Loucy (cell line): ENCODE measurements around the gene MGMT.

ENCODE experiments used
- H2AFZ ChIP-seq: fragments of 200-600 bp; sonication (generic); 2 replicates; pipeline ENCODE4 v1.6.0; 2016; ENCODE audit warnings: antibody characterized with exemption, mild to moderate bottlenecking, low read length, moderate library complexity
- H3F3A ChIP-seq: fragments of 200-600 bp; 2 replicates; pipeline ENCODE4 v1.6.0; 2016; ENCODE audit warnings: antibody characterized with exemption, low read depth, mild to moderate bottlenecking
- H3K27me3 ChIP-seq: fragments of 200-600 bp; sonication (generic); 2 replicates; pipeline ENCODE4 v1.6.1; 2014; ENCODE audit warnings: low read length, mild to moderate bottlenecking; ENCODE audit not compliant: insufficient read depth, poor library complexity, severe bottlenecking
- H3K36me3 ChIP-seq: fragments of 200-600 bp; sonication (generic); 2 replicates; pipeline ENCODE4 v1.6.1; 2016; ENCODE audit warnings: low read length; ENCODE audit not compliant: insufficient read depth
- H3K4me1 ChIP-seq: fragments of 200-600 bp; sonication (generic); 2 replicates; pipeline ENCODE4 v1.5.1; 2014; ENCODE audit warnings: low read length, mild to moderate bottlenecking; ENCODE audit not compliant: insufficient read depth, poor library complexity, severe bottlenecking
- H3K4me2 ChIP-seq: fragments of 200-600 bp; sonication (generic); 2 replicates; pipeline ENCODE4 v1.6.0; 2014; ENCODE audit warnings: antibody characterized with exemption, low read length, low read depth, mild to moderate bottlenecking; ENCODE audit not compliant: poor library complexity, severe bottlenecking
- H3K4me3 ChIP-seq: fragments of 200-600 bp; sonication (generic); 2 replicates; pipeline ENCODE4 v1.5.1; 2014; ENCODE audit warnings: low read length, mild to moderate bottlenecking, mixed read lengths; ENCODE audit not compliant: poor library complexity, severe bottlenecking
- H3K79me2 ChIP-seq: fragments of 200-600 bp; sonication (generic); 2 replicates; pipeline ENCODE4 v1.6.1; 2014; ENCODE audit warnings: low read length; ENCODE audit not compliant: insufficient read depth
- H3K9ac ChIP-seq: fragments of 200-600 bp; sonication (generic); 2 replicates; pipeline ENCODE4 v1.6.0; 2014; ENCODE audit warnings: mild to moderate bottlenecking, low read depth, low read length, moderate library complexity; ENCODE audit not compliant: poor library complexity, severe bottlenecking
- H3K9me2 ChIP-seq: fragments of 200-600 bp; sonication (generic); replicated peaks from 2 replicates; pipeline ENCODE4 v1.6.1; 2016; ENCODE audit warnings: low read depth, low read length, mixed read lengths
- H3K9me3 ChIP-seq: fragments of 200-600 bp; sonication (generic); 2 replicates; pipeline ENCODE4 v1.6.1; 2014; ENCODE audit warnings: mild to moderate bottlenecking, antibody characterized with exemption, low read length, low read depth; ENCODE audit not compliant: insufficient read depth
- H4K20me1 ChIP-seq: fragments of 200-600 bp; sonication (generic); 2 replicates; pipeline ENCODE4 v1.6.0; 2014; ENCODE audit warnings: antibody characterized with exemption, low read length, mild to moderate bottlenecking; ENCODE audit not compliant: insufficient read depth, poor library complexity, severe bottlenecking
- CTCF ChIP-seq: fragments of 200-600 bp; sonication (generic); conservative IDR thresholded peaks from 2 replicates; pipeline ENCODE4 v1.5.1; 2014; ENCODE audit warnings: mild to moderate bottlenecking, antibody characterized with exemption, low read length
- EZH2phosphoT487 ChIP-seq: fragments of 200-600 bp; IDR thresholded peaks from 2 replicates; pipeline ENCODE4 v1.6.1; 2018; ENCODE audit warnings: antibody characterized with exemption, mild to moderate bottlenecking, moderate library complexity, borderline replicate concordance

The MGMT gene

GRCh38 chr10:129599160-129599559 lies 132.1 kb downstream of the MGMT start:
- no peaks in the 10 kb centered on the region for H3K9me3 ChIP-seq
- no peaks in the 10 kb centered on the region for H3K27me3 ChIP-seq
- H2AFZ ChIP-seq: no peak overlapping the region
- no peaks in the 10 kb centered on the region for H3K79me2 ChIP-seq
- H3F3A ChIP-seq: no peaks in the 10 kb centered on the region
- H3K9me2 ChIP-seq: no peaks in the 10 kb centered on the region
- no peak overlapping the region for H3K9ac ChIP-seq
- no peaks in the 10 kb centered on the region for H3K36me3 ChIP-seq
- no peak overlapping the region for H3K4me2 ChIP-seq
- H3K4me3 ChIP-seq: no peak overlapping the region
- TF ChIP-seq EZH2phosphoT487 (no peak), CTCF (no peak)
- no peaks in the 10 kb centered on the region for H3K4me1 ChIP-seq
- no peaks in the 10 kb centered on the region for H4K20me1 ChIP-seq

DNA sequence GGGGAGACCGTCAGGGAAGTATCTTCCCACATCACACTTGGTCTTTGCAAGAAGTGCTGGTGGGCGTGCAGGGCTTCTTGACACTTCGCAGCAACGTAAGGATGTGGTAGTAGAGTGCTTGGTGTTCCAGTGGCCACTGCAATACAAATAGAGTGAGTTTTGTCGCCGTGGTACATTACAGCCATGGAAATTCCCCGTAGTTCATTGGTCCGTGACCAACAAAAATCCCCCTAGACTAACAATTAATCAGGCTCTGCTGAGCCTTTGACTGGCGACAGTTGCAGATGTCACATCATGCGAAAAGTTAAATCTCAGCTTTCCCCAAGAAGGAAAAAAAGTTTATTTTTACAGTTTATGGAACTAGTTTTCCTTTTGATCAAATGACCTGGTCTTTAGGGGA lies 134.7 kb downstream of the MGMT start:
- H3K4me1 ChIP-seq: no peaks in the 10 kb centered on the region
- no peak overlapping the region for H3K9ac ChIP-seq
- no peaks in the 10 kb centered on the region for H3K9me3 ChIP-seq
- H4K20me1 ChIP-seq: no peaks in the 10 kb centered on the region
- H3K4me3 ChIP-seq: no peak overlapping the region
- no peak for TF ChIP-seq EZH2phosphoT487
- no peak for TF ChIP-seq CTCF
- H3K79me2 ChIP-seq: no peaks in the 10 kb centered on the region
- H3K36me3 ChIP-seq: no peaks in the 10 kb centered on the region
- H3K9me2 ChIP-seq: no peaks in the 10 kb centered on the region
- H2AFZ ChIP-seq: no peak overlapping the region
- no peaks in the 10 kb centered on the region for H3K27me3 ChIP-seq
- H3K4me2 ChIP-seq: no peak overlapping the region
- H3F3A ChIP-seq: no peaks in the 10 kb centered on the region

GRCh38 chr10:129602938-129603535 lies 136.0 kb downstream of the MGMT start:
- Histone ChIP-seq H3K27me3 (no peaks in the 10 kb centered on the region), H3K9me3 (no peaks in the 10 kb centered on the region), H3K9ac (no peak overlapping the region), H3K9me2 (no peaks in the 10 kb centered on the region), H3K36me3 (no peaks in the 10 kb centered on the region), H3K4me3 (no peak overlapping the region), H3K79me2 (no peaks in the 10 kb centered on the region), H3F3A (no peaks in the 10 kb centered on the region), H3K4me1 (no peaks in the 10 kb centered on the region), H2AFZ (no peak overlapping the region), H4K20me1 (no peaks in the 10 kb centered on the region), H3K4me2 (no peak overlapping the region)
- TF ChIP-seq EZH2phosphoT487 (no peak), CTCF (no peak)
